GM12892 (cell line): ENCODE data around the gene C4orf46.

Experiments
- POLR2A ChIP-seq: IDR thresholded peaks from 2 replicates; pipeline ENCODE4 v1.6.1; 2011; ENCODE audit warnings: low read depth, low read length, control low read depth
- POLR2AphosphoS5 ChIP-seq: IDR thresholded peaks from 2 replicates; pipeline ENCODE4 v1.6.1; 2011; ENCODE audit warnings: low read depth, low read length, control low read depth
- TAF1 ChIP-seq: IDR thresholded peaks from 2 replicates; pipeline ENCODE4 v1.6.1; 2011; ENCODE audit warnings: low read depth, mild to moderate bottlenecking, control low read depth, low read length, borderline replicate concordance

DNA sequence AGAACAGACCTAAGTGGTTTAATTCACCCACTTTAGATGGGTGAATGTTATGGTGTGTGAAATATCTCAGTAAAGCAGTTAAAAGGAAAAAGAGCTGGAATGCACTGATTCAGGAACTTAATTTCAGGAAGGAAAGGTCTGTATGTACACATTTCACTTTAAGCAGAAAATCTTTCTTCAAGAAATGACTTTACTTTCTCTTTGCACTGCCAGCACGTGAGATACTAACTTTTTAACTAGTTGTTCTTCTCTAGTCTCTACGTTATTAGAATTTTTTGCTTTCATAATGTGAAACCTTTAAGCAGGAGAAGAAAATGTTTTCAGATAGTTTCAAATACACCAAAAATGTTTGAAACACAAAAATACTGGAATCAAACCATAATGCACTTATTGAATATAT, 18.8 kb downstream of the C4orf46 start:
- TF ChIP-seq POLR2A (no peak), POLR2AphosphoS5 (no peak), TAF1 (no peak)
